ENCODE measurements around the gene PMM1.
"Not testable (repeated sequence)": the region's sequence is repeated elsewhere in the genome, so short reads cannot be mapped to it uniquely, and the experiment has no call there.

Gene PMM1

DNA sequence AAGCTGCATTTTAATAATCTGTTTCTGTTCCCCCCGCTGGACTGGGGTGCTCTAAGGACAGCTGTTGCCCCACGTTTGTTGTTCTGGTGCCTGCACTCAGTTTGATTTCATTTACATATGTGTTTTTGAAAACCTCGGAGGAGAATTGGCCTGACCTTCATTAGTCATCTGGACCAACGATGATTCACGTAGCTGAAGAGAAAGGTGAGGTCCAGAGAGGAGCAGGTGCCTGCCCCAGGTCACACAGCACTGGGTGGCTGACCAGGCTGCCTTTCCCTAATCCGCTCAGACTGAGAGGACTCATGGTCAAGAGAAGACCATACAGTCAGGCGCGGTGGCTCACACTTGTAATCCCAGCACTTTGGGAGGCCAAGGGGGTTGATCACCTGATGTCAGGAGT lies 25.1 kb downstream of the PMM1 start:
- peaks cover 30% of the 10 kb centered on the region for H3K4me1 ChIP-seq (ENCODE audit: control insufficient read depth, insufficient read depth, low read length)
- H3K9ac ChIP-seq (ENCODE audit: low read length in 2 of 2) = no peak overlapping the region
- H3K27ac ChIP-seq (ENCODE audit: low read length) = no peak overlapping the region
- no peak overlapping the region for H3K4me3 ChIP-seq (ENCODE audit: low read length in 2 of 2)
- H3K27me3 ChIP-seq (ENCODE audit: control insufficient read depth in 1 of 2, insufficient read depth in 2 of 2, low read length in 2 of 2) = no peaks in the 10 kb centered on the region
- H3K36me3 ChIP-seq (ENCODE audit: control insufficient read depth in 2 of 2, insufficient read depth in 2 of 2, low read length in 2 of 2) = no peaks in the 10 kb centered on the region
- H3K9me3 ChIP-seq (ENCODE audit: control insufficient read depth in 2 of 2, low read length in 2 of 2) = no peaks in the 10 kb centered on the region

GRCh38 chr22:41563051-41563711 lies 26.5 kb downstream of the PMM1 start:
- Histone ChIP-seq H3K4me1 (ENCODE audit: control insufficient read depth, insufficient read depth, low read length) (peaks cover 30% of the 10 kb centered on the region), H3K9ac (ENCODE audit: low read length in 2 of 2) (peak overlapping the region in 1 of 2 donors; percentile 9), H3K27me3 (ENCODE audit: control insufficient read depth in 1 of 2, insufficient read depth in 2 of 2, low read length in 2 of 2) (no peaks in the 10 kb centered on the region), H3K4me3 (ENCODE audit: low read length in 2 of 2) (no peak overlapping the region), H3K36me3 (ENCODE audit: control insufficient read depth in 2 of 2, insufficient read depth in 2 of 2, low read length in 2 of 2) (no peaks in the 10 kb centered on the region), H3K27ac (ENCODE audit: low read length) (peak overlapping the region; percentile 24), H3K9me3 (ENCODE audit: control insufficient read depth in 2 of 2, low read length in 2 of 2) (no peaks in the 10 kb centered on the region)

DNA sequence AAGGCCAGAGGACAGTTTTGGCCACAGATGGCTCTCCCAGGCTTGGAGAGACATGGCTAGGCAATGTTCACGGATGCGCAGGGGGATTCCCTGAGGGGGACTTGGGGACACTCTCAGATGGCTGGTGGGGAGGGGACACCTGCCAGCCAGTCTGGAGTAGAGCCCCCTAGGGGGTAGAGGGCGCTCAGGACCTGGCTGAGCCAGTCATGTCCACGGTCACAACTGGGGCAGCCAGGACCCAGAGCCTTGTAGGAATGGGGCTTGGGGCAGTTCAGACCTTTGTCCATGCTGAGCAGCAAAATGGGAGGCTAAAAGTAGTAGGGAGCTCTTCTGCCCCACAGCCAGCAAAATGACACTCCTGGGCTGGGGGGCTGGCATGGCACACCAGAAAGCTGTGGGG lies 27.2 kb downstream of the PMM1 start:
- peaks cover 36% of the 10 kb centered on the region for H3K4me1 ChIP-seq (ENCODE audit: control insufficient read depth, insufficient read depth, low read length)
- H3K9me3 ChIP-seq (ENCODE audit: control insufficient read depth in 2 of 2, low read length in 2 of 2) = no peaks in the 10 kb centered on the region
- no peak overlapping the region for H3K9ac ChIP-seq (ENCODE audit: low read length in 2 of 2)
- H3K4me3 ChIP-seq (ENCODE audit: low read length in 2 of 2) = no peak overlapping the region
- H3K27ac ChIP-seq (ENCODE audit: low read length) = peak overlapping the region; percentile 24
- no peaks in the 10 kb centered on the region for H3K27me3 ChIP-seq (ENCODE audit: control insufficient read depth in 1 of 2, insufficient read depth in 2 of 2, low read length in 2 of 2)
- H3K36me3 ChIP-seq (ENCODE audit: control insufficient read depth in 2 of 2, insufficient read depth in 2 of 2, low read length in 2 of 2) = no peaks in the 10 kb centered on the region

GRCh38 chr22:41561788-41562187 lies 27.9 kb downstream of the PMM1 start:
- no peaks in the 10 kb centered on the region for H3K36me3 ChIP-seq (ENCODE audit: control insufficient read depth in 2 of 2, insufficient read depth in 2 of 2, low read length in 2 of 2)
- H3K4me3 ChIP-seq (ENCODE audit: low read length in 2 of 2) = peak overlapping the region in 1 of 2 donors; percentile 70
- H3K27me3 ChIP-seq (ENCODE audit: control insufficient read depth in 1 of 2, insufficient read depth in 2 of 2, low read length in 2 of 2) = no peaks in the 10 kb centered on the region
- peaks cover 38% of the 10 kb centered on the region for H3K4me1 ChIP-seq (ENCODE audit: control insufficient read depth, insufficient read depth, low read length)
- H3K27ac ChIP-seq (ENCODE audit: low read length) = peak overlapping the region; percentile 31
- peak overlapping the region in 1 of 2 donors; percentile 33 for H3K9ac ChIP-seq (ENCODE audit: low read length in 2 of 2)
- no peaks in the 10 kb centered on the region for H3K9me3 ChIP-seq (ENCODE audit: control insufficient read depth in 2 of 2, low read length in 2 of 2)

DNA sequence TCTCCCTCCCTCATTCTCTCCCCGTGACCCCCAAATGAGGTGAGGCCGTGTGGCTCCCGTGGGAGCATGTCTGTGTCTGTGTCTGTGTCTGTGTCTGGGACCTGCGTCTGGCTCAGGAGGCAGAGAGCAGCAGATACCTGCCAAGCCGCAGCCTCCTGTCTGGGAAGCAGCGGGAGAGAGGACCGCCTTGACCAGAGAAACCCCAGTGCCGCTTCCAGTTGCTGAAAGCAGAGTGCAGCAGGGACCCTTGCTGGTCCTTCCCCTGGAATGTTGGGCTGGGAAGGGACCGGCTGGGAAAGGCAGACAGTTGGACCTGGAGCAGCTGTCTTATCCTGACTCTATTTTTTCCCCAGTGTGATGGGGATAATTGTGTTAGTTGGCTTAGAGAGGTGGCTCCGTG lies 28.3 kb downstream of the PMM1 start:
- peak overlapping the region; percentile 31 for H3K27ac ChIP-seq (ENCODE audit: low read length)
- peaks cover 38% of the 10 kb centered on the region for H3K4me1 ChIP-seq (ENCODE audit: control insufficient read depth, insufficient read depth, low read length)
- peak overlapping the region; percentile 66 to 70 for H3K4me3 ChIP-seq (ENCODE audit: low read length in 2 of 2)
- no peaks in the 10 kb centered on the region for H3K9me3 ChIP-seq (ENCODE audit: control insufficient read depth in 2 of 2, low read length in 2 of 2)
- H3K36me3 ChIP-seq (ENCODE audit: control insufficient read depth in 2 of 2, insufficient read depth in 2 of 2, low read length in 2 of 2) = no peaks in the 10 kb centered on the region
- peak overlapping the region; percentile 33 to 66 for H3K9ac ChIP-seq (ENCODE audit: low read length in 2 of 2)
- no peaks in the 10 kb centered on the region for H3K27me3 ChIP-seq (ENCODE audit: control insufficient read depth in 1 of 2, insufficient read depth in 2 of 2, low read length in 2 of 2)

DNA sequence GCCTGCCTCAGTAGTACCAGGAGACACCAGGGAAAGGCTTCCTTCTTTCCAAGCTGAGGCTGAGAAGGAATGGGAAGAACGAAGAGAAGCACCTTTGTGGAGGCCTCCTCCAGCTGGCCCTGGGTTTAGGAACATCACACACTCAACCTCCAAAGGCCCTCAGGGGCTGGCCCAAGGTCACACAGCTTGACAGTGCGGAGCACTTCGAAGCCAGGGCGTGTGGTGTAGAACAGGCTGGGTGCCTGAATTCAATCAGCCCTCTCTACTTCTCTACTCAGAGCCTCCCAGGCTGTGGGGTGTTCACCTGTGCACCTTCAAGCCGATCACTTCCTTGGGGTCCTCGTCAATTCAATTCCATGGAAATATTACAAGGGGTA lies 29.6 kb downstream of the PMM1 start:
- Histone ChIP-seq H3K4me1 (ENCODE audit: control insufficient read depth, insufficient read depth, low read length) (peaks cover 40% of the 10 kb centered on the region), H3K9ac (ENCODE audit: low read length in 2 of 2) (no peak overlapping the region), H3K27ac (ENCODE audit: low read length) (no peak overlapping the region), H3K9me3 (ENCODE audit: control insufficient read depth in 2 of 2, low read length in 2 of 2) (no peaks in the 10 kb centered on the region), H3K4me3 (ENCODE audit: low read length in 2 of 2) (no peak overlapping the region), H3K36me3 (ENCODE audit: control insufficient read depth in 2 of 2, insufficient read depth in 2 of 2, low read length in 2 of 2) (no peaks in the 10 kb centered on the region), H3K27me3 (ENCODE audit: control insufficient read depth in 1 of 2, insufficient read depth in 2 of 2, low read length in 2 of 2) (no peaks in the 10 kb centered on the region)

DNA sequence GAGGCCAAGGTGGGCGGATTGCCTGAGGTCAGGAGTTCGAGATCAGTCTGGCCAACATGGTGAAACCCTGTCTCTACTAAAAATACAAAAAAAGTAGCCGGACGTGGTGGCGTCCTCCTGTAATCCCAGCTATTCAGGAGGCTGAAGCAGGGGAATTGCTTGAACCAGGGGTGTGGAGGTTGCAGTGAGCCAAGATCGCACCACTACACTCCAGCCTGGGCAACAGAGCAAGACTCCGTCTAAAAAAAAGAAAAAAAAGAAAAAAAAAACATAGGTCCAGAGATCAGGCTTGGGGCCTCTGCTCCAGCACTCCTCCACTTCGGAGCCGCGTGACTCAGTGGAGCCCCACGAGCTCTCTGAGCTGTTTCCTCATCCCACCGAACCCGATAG lies 31.4 kb downstream of the PMM1 start:
- H3K4me1 ChIP-seq (ENCODE audit: control insufficient read depth, insufficient read depth, low read length) = peaks cover 36% of the 10 kb centered on the region
- H3K4me3 ChIP-seq (ENCODE audit: low read length in 2 of 2); H3K27me3 ChIP-seq (ENCODE audit: control insufficient read depth in 1 of 2, insufficient read depth in 2 of 2, low read length in 2 of 2); H3K9me3 ChIP-seq (ENCODE audit: control insufficient read depth in 2 of 2, low read length in 2 of 2); H3K9ac ChIP-seq (ENCODE audit: low read length in 2 of 2); H3K27ac ChIP-seq (ENCODE audit: low read length); H3K36me3 ChIP-seq (ENCODE audit: control insufficient read depth in 2 of 2, insufficient read depth in 2 of 2, low read length in 2 of 2): not testable (repeated sequence)

GRCh38 chr22:41557401-41558240 lies 32.0 kb downstream of the PMM1 start:
- H3K9me3 ChIP-seq (ENCODE audit: control insufficient read depth in 2 of 2, low read length in 2 of 2) = no peaks in the 10 kb centered on the region
- H3K4me3 ChIP-seq (ENCODE audit: low read length in 2 of 2) = peak overlapping the region; percentile 14 to 40

GRCh38 chr22:41556561-41556960 lies 33.1 kb downstream of the PMM1 start:
- H3K27me3 ChIP-seq (ENCODE audit: control insufficient read depth in 1 of 2, insufficient read depth in 2 of 2, low read length in 2 of 2) = no peaks in the 10 kb centered on the region

More at GRCh38 chr22:41557401-41558240, 32.0 kb downstream of the PMM1 start:
- no peaks in the 10 kb centered on the region for H3K27me3 ChIP-seq (ENCODE audit: control insufficient read depth in 1 of 2, insufficient read depth in 2 of 2, low read length in 2 of 2)
- peaks cover 31% of the 10 kb centered on the region for H3K4me1 ChIP-seq (ENCODE audit: control insufficient read depth, insufficient read depth, low read length)
- no peaks in the 10 kb centered on the region for H3K36me3 ChIP-seq (ENCODE audit: control insufficient read depth in 2 of 2, insufficient read depth in 2 of 2, low read length in 2 of 2)
- no peak overlapping the region for H3K27ac ChIP-seq (ENCODE audit: low read length)
- H3K9ac ChIP-seq (ENCODE audit: low read length in 2 of 2) = peak overlapping the region; percentile 15 to 42

GRCh38 chr22:41555325-41555982 lies 34.2 kb downstream of the PMM1 start:
- Histone ChIP-seq H3K4me1 (ENCODE audit: control insufficient read depth, insufficient read depth, low read length) (peaks cover 16% of the 10 kb centered on the region), H3K36me3 (ENCODE audit: control insufficient read depth in 2 of 2, insufficient read depth in 2 of 2, low read length in 2 of 2) (no peaks in the 10 kb centered on the region), H3K9me3 (ENCODE audit: control insufficient read depth in 2 of 2, low read length in 2 of 2) (no peaks in the 10 kb centered on the region), H3K27ac (ENCODE audit: low read length) (no peak overlapping the region), H3K27me3 (ENCODE audit: control insufficient read depth in 1 of 2, insufficient read depth in 2 of 2, low read length in 2 of 2) (no peaks in the 10 kb centered on the region), H3K4me3 (ENCODE audit: low read length in 2 of 2) (no peak overlapping the region), H3K9ac (ENCODE audit: low read length in 2 of 2) (no peak overlapping the region)

More at GRCh38 chr22:41556561-41556960, 33.1 kb downstream of the PMM1 start:
- Histone ChIP-seq H3K4me3 (ENCODE audit: low read length in 2 of 2) (no peak overlapping the region), H3K36me3 (ENCODE audit: control insufficient read depth in 2 of 2, insufficient read depth in 2 of 2, low read length in 2 of 2) (no peaks in the 10 kb centered on the region), H3K9ac (ENCODE audit: low read length in 2 of 2) (no peak overlapping the region), H3K4me1 (ENCODE audit: control insufficient read depth, insufficient read depth, low read length) (peaks cover 26% of the 10 kb centered on the region), H3K9me3 (ENCODE audit: control insufficient read depth in 2 of 2, low read length in 2 of 2) (no peaks in the 10 kb centered on the region), H3K27ac (ENCODE audit: low read length) (no peak overlapping the region)
